Measurements from ENCODE around the gene KATNBL1. TPM values are rescaled to one million over a fixed set of nuclear protein-coding genes. Genes with fewer than 3 reads are reported as not detected.

KATNBL1 gene
- total RNA-seq, 1 experiment from 2014 or later = 46.8 TPM

GRCh38 chr15:34216527-34217270, 6.8 kb upstream of the KATNBL1 start:
- Histone ChIP-seq H2BK15ac (ENCODE audit: low read depth, low read length) (no peak overlapping the region), H4K20me1 (ENCODE audit: control insufficient read depth, insufficient read depth, insufficient read length) (no peaks in the 10 kb centered on the region), H3K27me3 (ENCODE audit: insufficient read depth, low read length) (no peaks in the 10 kb centered on the region), H3K23ac (ENCODE audit: insufficient read length, low read depth, low read length) (no peak overlapping the region), H3K79me2 (ENCODE audit: insufficient read depth, low read length) (no peaks in the 10 kb centered on the region), H3K14ac (ENCODE audit: insufficient read depth, low read length) (no peak overlapping the region), H4K5ac (ENCODE audit: insufficient read length, low read depth, low read length) (no peak overlapping the region), H4K91ac (ENCODE audit: insufficient read length, low read depth, low read length) (no peak overlapping the region), H2AK5ac (ENCODE audit: insufficient read length, low read length) (no peak overlapping the region), H2BK5ac (ENCODE audit: insufficient read length, low read length) (no peak overlapping the region), H3K23me2 (ENCODE audit: insufficient read length, low read depth, low read length, poor library complexity, severe bottlenecking) (peaks cover 2% of the 10 kb centered on the region), H3K27ac (ENCODE audit: insufficient read length, low read depth, low read length) (no peak overlapping the region), H2BK120ac (ENCODE audit: low read depth, low read length, poor library complexity, severe bottlenecking) (no peak overlapping the region), H3K4me2 (ENCODE audit: insufficient read depth, insufficient read length, low read length) (no peak overlapping the region), H3K4me1 (ENCODE audit: insufficient read depth, low read length) (peaks cover 17% of the 10 kb centered on the region; the same call in 1 of the 2 replicates), H3K4ac (ENCODE audit: low read depth, low read length) (no peak overlapping the region), H3K18ac (ENCODE audit: insufficient read length, low read depth, low read length) (no peak overlapping the region), H3K9me3 (ENCODE audit: control insufficient read depth, low read depth, low read length) (no peaks in the 10 kb centered on the region), H3K79me1 (ENCODE audit: insufficient read depth, low read depth, low read length, poor library complexity, severe bottlenecking) (no peaks in the 10 kb centered on the region), H2BK20ac (ENCODE audit: low read depth, low read length, poor library complexity, severe bottlenecking) (no peak overlapping the region), H3T11ph (ENCODE audit: low read length) (no peak overlapping the region), H2BK12ac (ENCODE audit: insufficient read length, low read depth, low read length) (no peak overlapping the region), H3K56ac (ENCODE audit: insufficient read length, low read depth, low read length) (no peak overlapping the region), H3K9ac (ENCODE audit: extremely low read depth, insufficient read length, low read length) (no peak overlapping the region), H2AFZ (ENCODE audit: low read length) (no peak overlapping the region), H4K8ac (replicated peaks; ENCODE audit: insufficient read length, low read depth, low read length) (no peak overlapping the region)
- Mint-ChIP-seq H3K4me3 (no peak overlapping the region), H3K27ac (no peak overlapping the region), H3K27me3 (ENCODE audit: low read depth) (no peaks in the 10 kb centered on the region; the same call in 1 of the 2 replicates), H3K4me1 (peaks cover 33 to 35% of the 10 kb centered on the region in 2 experiments), H3K9me3 (no peaks in the 10 kb centered on the region), H3K36me3 (ENCODE audit: insufficient read depth in 1 of 3, low read depth in 3 of 3) (no peaks in the 10 kb centered on the region; a peak in 1 of 7 replicates)
- DNase-seq = no peak
- TF ChIP-seq, protein P1, sequence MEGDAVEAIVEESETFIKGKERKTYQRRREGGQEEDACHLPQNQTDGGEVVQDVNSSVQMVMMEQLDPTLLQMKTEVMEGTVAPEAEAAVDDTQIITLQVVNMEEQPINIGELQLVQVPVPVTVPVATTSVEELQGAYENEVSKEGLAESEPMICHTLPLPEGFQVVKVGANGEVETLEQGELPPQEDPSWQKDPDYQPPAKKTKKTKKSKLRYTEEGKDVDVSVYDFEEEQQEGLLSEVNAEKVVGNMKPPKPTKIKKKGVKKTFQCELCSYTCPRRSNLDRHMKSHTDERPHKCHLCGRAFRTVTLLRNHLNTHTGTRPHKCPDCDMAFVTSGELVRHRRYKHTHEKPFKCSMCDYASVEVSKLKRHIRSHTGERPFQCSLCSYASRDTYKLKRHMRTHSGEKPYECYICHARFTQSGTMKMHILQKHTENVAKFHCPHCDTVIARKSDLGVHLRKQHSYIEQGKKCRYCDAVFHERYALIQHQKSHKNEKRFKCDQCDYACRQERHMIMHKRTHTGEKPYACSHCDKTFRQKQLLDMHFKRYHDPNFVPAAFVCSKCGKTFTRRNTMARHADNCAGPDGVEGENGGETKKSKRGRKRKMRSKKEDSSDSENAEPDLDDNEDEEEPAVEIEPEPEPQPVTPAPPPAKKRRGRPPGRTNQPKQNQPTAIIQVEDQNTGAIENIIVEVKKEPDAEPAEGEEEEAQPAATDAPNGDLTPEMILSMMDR (conservative IDR thresholded peaks at IDR 0.05) = no peak

Measured in H9 (cell line).